ENCODE data around the gene HDAC4.

The HDAC4 gene

GRCh38 chr2:239202343-239202742 is 198.5 kb downstream of the HDAC4 start:
- DNase-seq (ENCODE audit: low read depth) = no peak
- no peak overlapping the region for H3K4me3 ChIP-seq (ENCODE audit: control insufficient read depth, low read depth, low read length)
- TF ChIP-seq CTCF (conservative IDR thresholded peaks at IDR 0.05; ENCODE audit: control insufficient read depth, insufficient read depth, low read depth, low read length) = no peak

GRCh38 chr2:239201884-239202283 is 198.9 kb downstream of the HDAC4 start:
- no peak overlapping the region for H3K4me3 ChIP-seq (ENCODE audit: control insufficient read depth, low read depth, low read length)
- DNase-seq (ENCODE audit: low read depth) = no peak
- no peak for TF ChIP-seq CTCF (conservative IDR thresholded peaks at IDR 0.05; ENCODE audit: control insufficient read depth, insufficient read depth, low read depth, low read length)

GRCh38 chr2:239201531-239201876 is 199.3 kb downstream of the HDAC4 start:
- TF ChIP-seq CTCF (conservative IDR thresholded peaks at IDR 0.05; ENCODE audit: control insufficient read depth, insufficient read depth, low read depth, low read length) = no peak
- H3K4me3 ChIP-seq (ENCODE audit: control insufficient read depth, low read depth, low read length) = no peak overlapping the region
- peak; percentile 24 for DNase-seq (ENCODE audit: low read depth)

- no peak overlapping the region for H3K4me3 ChIP-seq (ENCODE audit: control insufficient read depth, low read depth, low read length)
- DNase-seq (ENCODE audit: low read depth) = no peak
- TF ChIP-seq CTCF (conservative IDR thresholded peaks at IDR 0.05; ENCODE audit: control insufficient read depth, insufficient read depth, low read depth, low read length) = no peak
Observed at GRCh38 chr2:239200646-239201530, 199.9 kb downstream of the HDAC4 start.

- DNase-seq (ENCODE audit: low read depth) = no peak
Observed at GRCh38 chr2:239199041-239199768, 201.6 kb downstream of the HDAC4 start.

GRCh38 chr2:239198221-239198620 is 202.6 kb downstream of the HDAC4 start:
- no peak for DNase-seq (ENCODE audit: low read depth)
- no peak overlapping the region for H3K4me3 ChIP-seq (ENCODE audit: control insufficient read depth, low read depth, low read length)
- no peak for TF ChIP-seq CTCF (conservative IDR thresholded peaks at IDR 0.05; ENCODE audit: control insufficient read depth, insufficient read depth, low read depth, low read length)

More at GRCh38 chr2:239199041-239199768, 201.6 kb downstream of the HDAC4 start:
- no peak for TF ChIP-seq CTCF (conservative IDR thresholded peaks at IDR 0.05; ENCODE audit: control insufficient read depth, insufficient read depth, low read depth, low read length)
- no peak overlapping the region for H3K4me3 ChIP-seq (ENCODE audit: control insufficient read depth, low read depth, low read length)

Measured in fibroblast of mammary gland (primary cell).